Hypothalamus (tissue), 51 donors: ENCODE data around the gene HPD.

ENCODE experiments used
- DNase-seq, 51 donors: peaks; one replicate each; lab custom pipeline; 2025; lab: John Stamatoyannopoulos, UW

Gene HPD

GRCh38 chr12:121801595-121802484 lies 56.8 kb downstream of the HPD start:
- peak in 13 of 51 donors; percentile 14 to 85 (median 40) for DNase-seq

DNA sequence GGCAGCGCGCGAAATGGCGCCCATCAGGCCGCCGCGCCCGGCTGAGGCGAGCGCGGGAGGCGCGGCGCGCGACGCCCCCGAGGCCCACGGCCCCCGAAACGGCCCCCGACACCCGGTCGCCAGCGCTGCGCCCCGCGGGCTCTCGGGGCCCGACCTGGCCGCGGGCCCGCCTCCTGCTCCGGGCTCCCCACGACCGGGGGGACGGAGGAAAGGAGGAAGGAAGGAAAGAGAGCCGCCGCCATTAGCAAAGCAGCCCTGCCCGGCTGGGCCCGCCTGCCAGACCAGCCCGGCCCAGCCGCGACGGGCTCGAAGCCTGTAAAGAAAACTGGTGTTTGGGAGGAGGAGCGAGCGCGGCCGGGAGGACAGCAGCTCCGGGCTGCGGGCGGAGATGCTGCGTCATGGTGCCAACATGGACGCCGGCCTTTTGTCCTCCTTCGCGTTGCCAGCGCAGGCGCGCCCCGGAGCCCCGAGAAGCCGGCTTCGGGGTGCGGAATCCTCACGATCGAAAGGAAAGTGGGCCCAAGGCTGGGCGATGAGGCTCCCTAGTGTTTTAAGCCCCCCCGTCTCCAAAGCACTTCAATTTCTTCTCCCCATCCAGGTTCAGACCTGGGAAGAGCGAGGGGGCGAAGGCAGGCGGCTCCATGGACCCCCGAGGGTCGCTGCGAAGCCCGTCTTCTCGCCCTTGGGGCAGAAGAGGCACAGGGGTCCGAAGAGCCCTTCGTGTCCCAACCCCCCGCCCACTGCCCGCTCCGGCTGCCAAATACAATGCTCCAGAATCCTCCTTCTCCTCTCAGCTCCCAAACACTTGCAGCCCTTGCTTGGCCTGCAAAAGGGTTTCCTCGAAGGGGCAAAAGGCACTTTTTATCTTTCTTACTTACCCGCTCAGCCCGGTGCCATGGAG lies 57.7 kb downstream of the HPD start:
- DNase-seq = peak in 49 of 51 donors; percentile 20 to 79 (median 61)

- DNase-seq = peak in 48 of 51 donors; percentile 28 to 88 (median 63)
These were observed 58.6 kb downstream of the HPD start for GRCh38 chr12:121799842-121800693.

DNA sequence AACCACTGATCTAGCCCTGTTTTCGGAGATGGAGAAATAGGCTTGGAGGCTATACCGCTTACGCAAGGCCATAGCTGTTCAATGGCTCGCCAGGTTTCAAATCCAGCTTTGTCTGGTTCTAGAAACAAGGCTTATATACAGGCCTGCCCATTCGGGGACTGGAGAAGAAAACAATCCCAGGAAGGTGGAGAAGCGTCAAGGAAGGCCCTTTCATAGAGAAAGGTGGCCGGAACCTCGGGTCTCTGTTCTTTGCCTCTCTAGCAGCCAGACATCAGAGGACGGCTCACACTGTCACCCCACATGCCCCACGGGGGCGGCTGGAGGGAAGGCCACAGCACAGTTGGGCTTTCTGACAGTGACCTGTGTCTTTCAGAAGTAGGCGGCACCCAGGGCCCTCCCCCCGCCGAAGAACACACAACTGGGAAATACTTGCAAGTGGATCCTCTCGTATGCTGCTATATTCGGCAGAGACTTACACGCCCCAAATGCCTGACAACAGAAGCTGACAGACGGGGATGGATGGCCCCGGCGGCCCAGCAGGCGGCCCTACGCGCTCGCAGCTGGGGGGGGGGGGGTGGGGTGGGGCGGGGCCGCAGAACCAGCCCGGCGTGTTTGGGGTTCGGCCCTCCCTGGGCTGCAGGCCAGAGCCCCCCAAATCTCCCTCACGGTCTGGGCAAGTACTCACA lies 59.4 kb downstream of the HPD start:
- peak in 44 of 51 donors; percentile 8 to 75 (median 45) for DNase-seq

GRCh38 chr12:121798787-121799155 lies 59.9 kb downstream of the HPD start:
- DNase-seq = peak in 4 of 51 donors; percentile 34 to 47 (median 41)

GRCh38 chr12:121797937-121798786 lies 60.5 kb downstream of the HPD start:
- peak in 37 of 51 donors; percentile 14 to 78 (median 53) for DNase-seq

- peak in 49 of 51 donors; percentile 19 to 90 (median 71) for DNase-seq
These were observed 61.6 kb downstream of the HPD start for GRCh38 chr12:121796855-121797751.

GRCh38 chr12:121795034-121795968 lies 63.4 kb downstream of the HPD start:
- DNase-seq = peak in 49 of 51 donors; percentile 35 to 94 (median 74)

- DNase-seq = peak in 4 of 51 donors; percentile 33 to 49 (median 38)
These were observed 64.1 kb downstream of the HPD start for GRCh38 chr12:121794534-121795033.

GRCh38 chr12:121793838-121794533 lies 64.7 kb downstream of the HPD start:
- peak in 50 of 51 donors; percentile 22 to 89 (median 76) for DNase-seq

GRCh38 chr12:121793440-121793837 lies 65.2 kb downstream of the HPD start, which contains the start of gene RHOF:
Gene RHOF, minus strand, starts transcription at chr12:121793688. Its CDS starts 55 bp downstream, at chr12:121793633.
- peak in 4 of 51 donors; percentile 34 to 45 (median 36) for DNase-seq

- DNase-seq = peak in 4 of 51 donors; percentile 4 to 22 (median 16)
These were observed 65.8 kb downstream of the HPD start for GRCh38 chr12:121792607-121793439.

DNA sequence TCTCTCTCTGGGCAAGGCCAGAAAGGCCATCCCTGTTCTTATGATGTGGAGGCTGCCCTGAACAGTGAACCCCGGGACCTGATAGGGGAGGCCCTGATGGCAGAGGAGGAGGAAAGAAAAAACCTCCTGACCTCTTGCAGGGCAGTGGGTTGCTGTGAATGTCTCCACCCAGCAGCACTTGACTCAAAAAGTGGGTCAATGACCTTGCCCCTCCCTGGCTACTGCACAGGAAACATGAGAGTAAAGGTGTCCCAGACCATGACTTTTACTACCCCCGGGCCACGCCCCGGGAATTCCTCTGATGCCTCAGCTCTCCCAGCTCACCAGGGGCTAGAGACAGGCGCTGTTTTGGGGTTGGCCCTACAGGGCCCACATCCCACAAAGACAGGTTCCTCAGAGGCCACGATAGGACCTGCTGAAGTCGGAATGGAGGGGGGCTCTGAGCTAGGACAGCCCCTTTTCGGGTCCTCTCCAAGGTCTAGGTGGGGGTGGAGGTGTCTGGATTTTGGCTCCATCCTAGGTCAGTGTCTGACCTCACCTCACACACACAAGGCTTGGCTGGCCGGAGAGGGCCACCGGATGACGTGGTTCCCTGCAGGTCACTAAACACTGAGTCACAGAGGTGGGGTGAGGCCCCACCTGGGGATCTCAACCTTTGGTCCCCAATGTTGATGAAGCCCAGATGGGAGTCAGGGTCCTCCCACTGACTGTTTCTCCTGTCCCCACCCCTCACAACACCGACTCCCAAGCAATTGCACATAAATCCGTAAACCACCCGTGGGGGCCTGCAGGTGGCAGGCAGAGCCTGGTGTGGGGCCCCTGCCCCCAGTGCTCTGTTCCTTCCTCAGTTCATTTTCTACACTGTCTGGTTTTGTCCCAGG lies 66.7 kb downstream of the HPD start:
- DNase-seq = no peak
